Measurements from ENCODE around the gene APCDD1. TPM values are rescaled to one million over a fixed set of nuclear protein-coding genes. Genes with fewer than 3 reads are reported as not detected.

Gene APCDD1
- total RNA-seq, 4 donors from 2014 or later = 47.6 to 191 (median 118) TPM

DNA sequence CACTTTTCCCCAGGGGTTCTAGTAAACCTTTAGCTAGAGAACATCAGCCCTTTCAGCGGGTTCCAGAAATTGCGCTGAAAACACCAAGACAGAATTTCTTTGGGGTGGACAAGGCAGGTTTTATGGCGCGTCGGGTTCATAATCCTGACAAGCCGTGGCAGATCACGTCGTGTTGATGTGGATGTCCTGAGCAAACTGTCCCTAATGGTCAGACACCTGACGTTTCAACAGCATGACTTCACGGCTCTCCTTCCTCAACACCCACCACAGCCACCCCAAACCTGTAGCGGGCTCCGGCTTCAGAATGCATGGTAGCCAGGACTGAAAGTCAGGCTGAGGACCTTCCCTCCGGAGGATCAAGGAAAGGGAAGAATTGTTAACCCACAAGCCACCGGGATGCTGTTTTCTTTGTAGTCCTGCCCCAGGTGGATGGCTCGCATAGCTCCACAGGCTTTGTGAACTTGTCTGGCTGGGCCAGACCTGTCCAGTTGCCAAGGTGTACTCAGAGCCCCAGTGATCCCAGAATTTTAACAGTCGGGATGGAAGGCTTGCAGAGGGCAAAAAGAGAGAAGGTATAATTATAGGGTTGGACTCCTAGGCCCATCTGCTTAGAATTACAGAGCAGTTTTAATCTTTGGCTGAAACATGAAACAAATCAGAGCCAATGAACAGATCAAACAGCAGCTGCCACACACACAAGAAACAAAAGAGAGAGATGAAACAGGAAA lies 1.5 kb downstream of the APCDD1 start:
- TF ChIP-seq, protein P1, sequence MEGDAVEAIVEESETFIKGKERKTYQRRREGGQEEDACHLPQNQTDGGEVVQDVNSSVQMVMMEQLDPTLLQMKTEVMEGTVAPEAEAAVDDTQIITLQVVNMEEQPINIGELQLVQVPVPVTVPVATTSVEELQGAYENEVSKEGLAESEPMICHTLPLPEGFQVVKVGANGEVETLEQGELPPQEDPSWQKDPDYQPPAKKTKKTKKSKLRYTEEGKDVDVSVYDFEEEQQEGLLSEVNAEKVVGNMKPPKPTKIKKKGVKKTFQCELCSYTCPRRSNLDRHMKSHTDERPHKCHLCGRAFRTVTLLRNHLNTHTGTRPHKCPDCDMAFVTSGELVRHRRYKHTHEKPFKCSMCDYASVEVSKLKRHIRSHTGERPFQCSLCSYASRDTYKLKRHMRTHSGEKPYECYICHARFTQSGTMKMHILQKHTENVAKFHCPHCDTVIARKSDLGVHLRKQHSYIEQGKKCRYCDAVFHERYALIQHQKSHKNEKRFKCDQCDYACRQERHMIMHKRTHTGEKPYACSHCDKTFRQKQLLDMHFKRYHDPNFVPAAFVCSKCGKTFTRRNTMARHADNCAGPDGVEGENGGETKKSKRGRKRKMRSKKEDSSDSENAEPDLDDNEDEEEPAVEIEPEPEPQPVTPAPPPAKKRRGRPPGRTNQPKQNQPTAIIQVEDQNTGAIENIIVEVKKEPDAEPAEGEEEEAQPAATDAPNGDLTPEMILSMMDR (IDR thresholded peaks at IDR 0.05; ENCODE audit: low read depth) = no peak

DNA sequence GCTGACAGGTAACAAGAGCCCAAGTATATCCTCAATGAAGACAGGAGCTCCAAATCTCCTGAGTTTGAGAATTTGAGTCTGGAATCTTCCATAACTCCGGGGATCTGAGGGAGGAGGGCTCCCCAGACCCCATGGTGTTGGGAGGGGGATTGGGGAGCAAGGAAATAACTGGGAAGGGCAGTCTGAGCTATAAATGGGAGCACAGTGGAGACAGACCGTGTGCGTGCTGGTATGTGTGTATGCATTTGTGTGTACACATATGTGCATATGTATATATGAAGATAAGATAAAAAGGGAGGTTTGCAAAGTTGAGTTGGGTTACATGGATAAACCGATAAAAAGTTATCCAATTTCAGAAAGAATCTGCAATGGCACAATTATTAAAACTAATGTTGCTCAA lies 2.3 kb downstream of the APCDD1 start:
- TF ChIP-seq, protein P1 (IDR thresholded peaks at IDR 0.05; ENCODE audit: low read depth) = no peak

DNA sequence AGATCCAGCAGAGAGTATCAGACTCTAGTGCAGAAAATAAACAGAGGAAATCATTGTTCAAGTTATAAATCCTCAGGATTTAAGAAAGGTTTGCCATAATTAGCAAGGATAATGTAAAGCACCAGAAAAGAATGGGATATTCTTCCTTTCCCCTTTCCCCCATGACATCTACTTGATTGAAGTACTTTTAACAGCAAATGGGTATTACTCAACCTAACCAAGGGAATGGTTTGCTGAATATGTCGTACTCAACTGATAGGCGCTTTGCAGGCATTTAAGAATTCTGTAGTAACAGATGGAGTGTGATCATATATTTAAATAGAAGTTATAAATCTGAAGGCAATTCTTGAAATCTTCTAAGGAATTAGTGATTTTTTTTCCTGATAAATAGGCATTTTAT lies 2.7 kb downstream of the APCDD1 start:
- TF ChIP-seq, protein P1 (IDR thresholded peaks at IDR 0.05; ENCODE audit: low read depth) = no peak

DNA sequence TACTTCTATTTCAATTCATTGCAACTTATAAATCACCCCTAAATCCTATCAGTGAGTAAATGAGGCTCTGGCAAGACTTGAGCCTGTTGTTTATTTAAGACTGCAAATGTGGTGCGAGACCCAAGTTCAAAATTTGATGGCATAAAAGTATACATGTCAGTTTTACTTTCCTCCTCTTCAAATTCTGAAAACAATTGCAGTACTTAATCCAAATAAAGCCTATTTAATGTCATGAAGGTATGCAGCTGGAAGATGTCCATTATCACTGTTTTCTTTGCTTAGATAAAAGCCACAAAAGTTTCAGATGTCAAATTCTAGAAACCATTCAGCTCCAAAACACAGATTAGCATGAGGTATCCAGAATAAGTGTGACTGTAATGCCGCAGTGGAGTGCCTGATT lies 3.3 kb downstream of the APCDD1 start:
- TF ChIP-seq, protein P1 (IDR thresholded peaks at IDR 0.05; ENCODE audit: low read depth) = no peak

DNA sequence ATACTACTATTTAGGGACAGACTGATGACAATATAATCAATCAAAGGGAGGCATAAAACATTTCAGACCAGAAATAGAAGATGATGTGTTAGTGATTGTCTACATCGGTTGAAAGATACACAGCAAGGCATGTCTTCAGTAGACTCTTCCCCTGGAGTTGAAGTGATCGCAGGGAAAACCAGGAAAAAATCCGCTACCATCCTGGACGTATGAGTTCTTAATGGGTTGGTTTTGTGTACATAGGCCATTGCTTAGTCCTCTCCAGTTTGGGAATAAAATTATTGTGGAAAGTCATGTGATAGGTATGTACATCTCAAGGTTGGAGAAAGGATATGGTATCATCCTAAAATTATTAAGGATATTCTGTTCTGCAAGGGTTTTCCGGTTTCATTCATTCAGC lies 4.3 kb downstream of the APCDD1 start:
- TF ChIP-seq, protein P1 (IDR thresholded peaks at IDR 0.05; ENCODE audit: low read depth) = no peak

DNA sequence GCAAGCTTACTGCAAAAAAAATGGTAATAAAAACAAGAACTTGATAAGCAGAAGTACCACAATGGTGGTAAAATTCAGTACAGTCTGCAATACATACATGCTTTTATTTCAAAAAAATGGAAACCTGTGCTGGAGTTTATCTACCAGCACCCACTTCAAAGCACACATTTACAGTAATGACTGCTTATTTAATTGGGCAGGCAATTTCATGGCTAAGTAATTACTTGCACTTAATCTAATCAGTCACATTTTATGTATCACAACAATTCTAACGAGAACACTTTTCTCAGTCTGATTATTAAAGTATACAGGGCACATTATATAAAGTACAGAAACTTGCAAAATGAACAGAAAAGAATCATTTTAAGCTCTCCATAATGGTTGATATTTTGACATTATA lies 5.2 kb downstream of the APCDD1 start:
- TF ChIP-seq, protein P1 (IDR thresholded peaks at IDR 0.05; ENCODE audit: low read depth) = no peak

DNA sequence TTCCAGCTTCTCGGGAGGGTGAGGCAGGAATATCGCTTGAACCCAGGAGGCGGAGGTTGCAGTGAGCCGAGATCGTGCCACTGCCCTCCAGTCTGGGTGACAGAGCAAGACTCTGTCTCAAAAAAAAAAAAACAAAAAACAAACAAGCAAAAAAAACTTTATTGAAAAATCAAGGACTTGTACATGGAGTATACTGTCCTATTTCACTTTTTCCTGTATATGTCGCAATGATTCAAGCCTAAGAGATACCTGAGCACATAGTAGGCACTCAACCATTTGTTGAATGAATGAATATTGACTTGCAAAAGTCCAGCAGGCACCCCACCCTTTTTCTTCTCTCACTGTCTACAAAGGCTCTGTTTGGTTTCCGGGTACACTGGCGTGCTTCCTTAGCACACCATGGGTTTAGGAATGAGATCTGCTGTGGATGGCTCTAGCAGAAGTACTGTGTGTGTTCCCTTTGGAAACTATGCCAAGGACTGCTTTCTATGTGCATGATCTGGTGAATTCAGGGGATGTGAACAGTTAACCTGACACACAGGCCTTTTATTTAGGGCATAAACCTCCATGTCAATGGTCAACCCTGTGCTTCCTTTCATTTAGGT lies 6.1 kb downstream of the APCDD1 start:
- TF ChIP-seq, protein P1 (IDR thresholded peaks at IDR 0.05; ENCODE audit: low read depth) = no peak
